Ascending aorta (tissue), 2 donors: ENCODE data around the gene CLIC4. TPM values are rescaled to one million over a fixed set of nuclear protein-coding genes. Genes with fewer than 3 reads are reported as not detected.

ENCODE experiments used
- DNase-seq, 2 donors: peaks; one replicate each; pipeline ENCODE4 v3.0.0-alpha.2; 2019; ENCODE audit warnings: low spot score in 2 of 2
- H3K27ac ChIP-seq, 2 donors: fragments of 200-600 bp; sonication (generic); one replicate each; pipeline ENCODE4 v1.5.1; 2016 to 2017; ENCODE audit warnings: mild to moderate bottlenecking in 1 of 2
- H3K27me3 ChIP-seq: fragments of 200-600 bp; sonication (generic); one replicate; pipeline ENCODE4 v1.5.1; 2017
- H3K36me3 ChIP-seq, 2 donors: fragments of 200-600 bp; sonication (generic); one replicate each; pipeline ENCODE4 v1.5.1; 2016
- H3K4me1 ChIP-seq, 2 donors: fragments of 200-600 bp; sonication (generic); one replicate each; pipeline ENCODE4 v1.5.1; 2016 to 2017; ENCODE audit warnings: mild to moderate bottlenecking in 1 of 2
- H3K4me3 ChIP-seq, 2 donors: fragments of 200-600 bp; sonication (generic); one replicate each; pipeline ENCODE4 v1.5.1; 2016 to 2017; ENCODE audit warnings: mild to moderate bottlenecking in 1 of 2
- H3K9me3 ChIP-seq, 2 donors: fragments of 200-600 bp; sonication (generic); one replicate each; pipeline ENCODE4 v1.5.1; 2016
- intact Hi-C: fragments of 100-400 bp; cut with DNase I; formaldehyde crosslinking; loops from one replicate; pipeline ENCODE4 v1.15.1; 2023
- total RNA-seq: library from RNA; depleted of rRNA; stranded (reverse); fragments of >200 nt; gene quantifications from one replicate; pipeline ENCODE4 v1.1.0, GENCODE V29; 2016
- TF ChIP-seq, protein P1 (sequence below), 3 experiments: fragments of 200-600 bp in 2 of 3; fragments of 450-650 bp in 1 of 3; sonication (generic) in 2 of 3; IDR thresholded peaks; one replicate each; pipeline ENCODE4 v1.5.1; 2016 to 2019; ENCODE audit warnings: antibody characterized with exemption in 3 of 3, mild to moderate bottlenecking in 1 of 3, moderate library complexity in 1 of 3

CLIC4 gene
- total RNA-seq, 1 donor from 2014 or later, result 494 TPM

GRCh38 chr1:24763671-24764070, 18.4 kb downstream of the CLIC4 start:
- Histone ChIP-seq H3K27ac (peak overlapping the region in 1 of 2 donors; percentile 97), H3K4me3 (no peak overlapping the region), H3K36me3 (peaks cover 0 to 3% of the 10 kb centered on the region in 2 donors), H3K27me3 (no peaks in the 10 kb centered on the region), H3K4me1 (peaks cover 0 to 75% of the 10 kb centered on the region in 2 donors), H3K9me3 (no peaks in the 10 kb centered on the region)
- intact Hi-C loops, result loop anchor here (2.0 kb wide), 1 partner anchor 15 kb away; no protein-coding TSS in a partner anchor
- TF ChIP-seq, protein P1, sequence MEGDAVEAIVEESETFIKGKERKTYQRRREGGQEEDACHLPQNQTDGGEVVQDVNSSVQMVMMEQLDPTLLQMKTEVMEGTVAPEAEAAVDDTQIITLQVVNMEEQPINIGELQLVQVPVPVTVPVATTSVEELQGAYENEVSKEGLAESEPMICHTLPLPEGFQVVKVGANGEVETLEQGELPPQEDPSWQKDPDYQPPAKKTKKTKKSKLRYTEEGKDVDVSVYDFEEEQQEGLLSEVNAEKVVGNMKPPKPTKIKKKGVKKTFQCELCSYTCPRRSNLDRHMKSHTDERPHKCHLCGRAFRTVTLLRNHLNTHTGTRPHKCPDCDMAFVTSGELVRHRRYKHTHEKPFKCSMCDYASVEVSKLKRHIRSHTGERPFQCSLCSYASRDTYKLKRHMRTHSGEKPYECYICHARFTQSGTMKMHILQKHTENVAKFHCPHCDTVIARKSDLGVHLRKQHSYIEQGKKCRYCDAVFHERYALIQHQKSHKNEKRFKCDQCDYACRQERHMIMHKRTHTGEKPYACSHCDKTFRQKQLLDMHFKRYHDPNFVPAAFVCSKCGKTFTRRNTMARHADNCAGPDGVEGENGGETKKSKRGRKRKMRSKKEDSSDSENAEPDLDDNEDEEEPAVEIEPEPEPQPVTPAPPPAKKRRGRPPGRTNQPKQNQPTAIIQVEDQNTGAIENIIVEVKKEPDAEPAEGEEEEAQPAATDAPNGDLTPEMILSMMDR (IDR thresholded peaks at IDR 0.05), result no peak
- DNase-seq, result no peak

DNA sequence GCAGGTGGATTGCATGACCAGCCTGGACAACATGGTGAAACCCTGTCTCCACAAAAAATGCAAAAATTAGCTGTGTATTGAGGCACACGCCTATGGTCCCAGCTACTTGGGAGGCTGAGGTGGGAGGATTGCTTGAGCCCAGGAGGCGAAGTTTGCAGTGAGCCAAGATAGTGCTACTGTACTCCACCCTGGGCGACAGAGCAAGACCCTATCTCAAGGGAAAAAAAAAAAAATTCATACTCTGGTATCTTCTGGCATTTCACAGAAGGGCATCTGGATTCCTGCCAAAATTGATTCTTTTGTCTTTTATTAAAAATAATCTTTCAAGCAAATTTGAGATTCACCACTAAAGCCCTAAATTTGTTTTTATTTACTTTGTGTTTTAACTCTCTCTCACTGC, 19.2 kb downstream of the CLIC4 start:
- H3K9me3 ChIP-seq, result no peaks in the 10 kb centered on the region
- peaks cover 0 to 3% of the 10 kb centered on the region in 2 donors for H3K36me3 ChIP-seq
- H3K27ac ChIP-seq, result peak overlapping the region; percentile 0 to 97
- no peak overlapping the region for H3K4me3 ChIP-seq
- intact Hi-C loops, result loop anchor here (2.0 kb wide), 1 partner anchor 16 kb away; no protein-coding TSS in a partner anchor
- H3K4me1 ChIP-seq, result peaks cover 0 to 76% of the 10 kb centered on the region in 2 donors
- TF ChIP-seq, protein P1 (IDR thresholded peaks at IDR 0.05), result no peak
- DNase-seq, result no peak
- no peaks in the 10 kb centered on the region for H3K27me3 ChIP-seq

- H3K36me3 ChIP-seq, result peaks cover 0 to 3% of the 10 kb centered on the region in 2 donors
- intact Hi-C loops, result loop anchor here (2.0 kb wide), 1 partner anchor 16 kb away; no protein-coding TSS in a partner anchor
- H3K4me3 ChIP-seq, result peak overlapping the region in 1 of 2 donors; percentile 4
- H3K27ac ChIP-seq, result peak overlapping the region; percentile 0 to 97
- H3K9me3 ChIP-seq, result no peaks in the 10 kb centered on the region
- DNase-seq, result no peak
- H3K4me1 ChIP-seq, result peaks cover 2 to 78% of the 10 kb centered on the region in 2 donors
- TF ChIP-seq, protein P1 (IDR thresholded peaks at IDR 0.05), result no peak
- no peaks in the 10 kb centered on the region for H3K27me3 ChIP-seq
Observed at GRCh38 chr1:24764848-24765247, 19.6 kb downstream of the CLIC4 start.

- Histone ChIP-seq H3K4me1 (peaks cover 4 to 74% of the 10 kb centered on the region in 2 donors), H3K9me3 (no peaks in the 10 kb centered on the region), H3K4me3 (peak overlapping the region in 1 of 2 donors; percentile 4), H3K36me3 (peaks cover 0 to 3% of the 10 kb centered on the region in 2 donors), H3K27ac (peak overlapping the region; percentile 93 to 97), H3K27me3 (no peaks in the 10 kb centered on the region)
- TF ChIP-seq, protein P1 (IDR thresholded peaks at IDR 0.05), result no peak
- no peak for DNase-seq
- intact Hi-C loops, result loop anchor here (2.0 kb wide), 1 partner anchor 17 kb away; no protein-coding TSS in a partner anchor
Observed at GRCh38 chr1:24765308-24765988, 20.2 kb downstream of the CLIC4 start.

- H3K9me3 ChIP-seq, result no peaks in the 10 kb centered on the region
- TF ChIP-seq, protein P1 (IDR thresholded peaks at IDR 0.05), result no peak
- H3K4me1 ChIP-seq, result peaks cover 6 to 77% of the 10 kb centered on the region in 2 donors
- H3K4me3 ChIP-seq, result no peak overlapping the region
- peaks cover 0 to 3% of the 10 kb centered on the region in 2 donors for H3K36me3 ChIP-seq
- no peak for DNase-seq
- intact Hi-C loops, result no loop called here
- no peaks in the 10 kb centered on the region for H3K27me3 ChIP-seq
- peak overlapping the region; percentile 93 to 97 for H3K27ac ChIP-seq
Observed at GRCh38 chr1:24767351-24767750, 22.1 kb downstream of the CLIC4 start.
